HG03354 (cell line): ENCODE data around the gene GPR3.
"Not testable (repeated sequence)": the region's sequence is repeated elsewhere in the genome, so short reads cannot be mapped to it uniquely, and the experiment has no call there.

Source experiments
- ATAC-seq: cut with Tn5 transposase; IDR thresholded peaks from one replicate; pipeline ENCODE4 v1.9.1; 2021; ENCODE audit warnings: mild to moderate bottlenecking; ENCODE audit not compliant: unreplicated experiment, poor library complexity, severe bottlenecking

The GPR3 gene

DNA sequence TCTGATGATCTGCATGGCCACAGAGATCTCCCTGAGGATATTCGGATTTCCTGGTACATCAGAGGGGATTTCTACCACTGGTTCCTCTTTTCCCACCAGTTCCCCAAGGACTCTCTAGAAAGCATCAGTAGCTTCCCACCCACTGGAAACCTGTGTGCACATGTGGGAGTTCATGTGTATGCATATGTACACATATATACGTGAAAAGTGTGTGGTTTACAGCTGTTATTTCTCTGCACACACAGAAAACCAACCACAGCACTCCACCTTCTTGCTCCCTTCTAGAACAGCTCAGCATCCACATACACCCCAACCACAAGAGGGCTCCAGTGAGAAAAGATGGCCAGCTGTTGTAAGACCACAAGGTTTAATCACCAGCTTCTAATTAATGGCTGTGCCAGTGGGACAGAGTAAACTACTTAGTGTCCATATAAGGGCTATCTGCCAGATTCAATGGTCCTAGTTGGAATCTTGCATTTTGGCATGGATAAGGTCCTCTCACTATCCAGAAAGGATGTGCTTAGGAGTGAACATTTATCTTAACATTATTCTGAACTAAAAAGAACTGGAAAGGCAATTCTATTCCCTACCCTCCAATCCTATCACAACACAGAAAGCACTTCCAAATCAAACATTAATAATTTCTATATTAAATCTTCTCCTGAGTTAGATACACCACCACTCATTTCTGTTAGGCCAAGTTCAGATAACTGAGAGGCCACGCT is 24.1 kb downstream of the GPR3 start:
- ATAC-seq, result no peak

DNA sequence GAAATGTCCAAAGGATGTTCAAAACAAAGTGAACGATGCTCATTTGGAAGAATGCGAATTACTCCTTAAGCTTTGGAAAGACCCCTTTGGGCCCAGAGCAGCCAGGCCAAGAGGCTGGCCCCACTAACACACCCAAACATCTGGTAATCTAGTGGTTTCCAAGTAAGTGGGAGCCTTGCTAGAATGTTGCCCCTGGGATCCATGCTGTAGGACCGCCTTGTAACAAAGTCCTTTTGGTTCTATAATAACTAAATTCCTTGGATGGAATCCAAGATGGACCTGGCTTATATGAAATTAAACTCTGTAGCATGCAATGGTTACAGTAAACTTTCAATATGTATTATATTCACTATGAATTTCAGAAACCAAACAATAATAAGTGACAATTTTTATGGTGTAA is 25.3 kb downstream of the GPR3 start:
- no peak for ATAC-seq

DNA sequence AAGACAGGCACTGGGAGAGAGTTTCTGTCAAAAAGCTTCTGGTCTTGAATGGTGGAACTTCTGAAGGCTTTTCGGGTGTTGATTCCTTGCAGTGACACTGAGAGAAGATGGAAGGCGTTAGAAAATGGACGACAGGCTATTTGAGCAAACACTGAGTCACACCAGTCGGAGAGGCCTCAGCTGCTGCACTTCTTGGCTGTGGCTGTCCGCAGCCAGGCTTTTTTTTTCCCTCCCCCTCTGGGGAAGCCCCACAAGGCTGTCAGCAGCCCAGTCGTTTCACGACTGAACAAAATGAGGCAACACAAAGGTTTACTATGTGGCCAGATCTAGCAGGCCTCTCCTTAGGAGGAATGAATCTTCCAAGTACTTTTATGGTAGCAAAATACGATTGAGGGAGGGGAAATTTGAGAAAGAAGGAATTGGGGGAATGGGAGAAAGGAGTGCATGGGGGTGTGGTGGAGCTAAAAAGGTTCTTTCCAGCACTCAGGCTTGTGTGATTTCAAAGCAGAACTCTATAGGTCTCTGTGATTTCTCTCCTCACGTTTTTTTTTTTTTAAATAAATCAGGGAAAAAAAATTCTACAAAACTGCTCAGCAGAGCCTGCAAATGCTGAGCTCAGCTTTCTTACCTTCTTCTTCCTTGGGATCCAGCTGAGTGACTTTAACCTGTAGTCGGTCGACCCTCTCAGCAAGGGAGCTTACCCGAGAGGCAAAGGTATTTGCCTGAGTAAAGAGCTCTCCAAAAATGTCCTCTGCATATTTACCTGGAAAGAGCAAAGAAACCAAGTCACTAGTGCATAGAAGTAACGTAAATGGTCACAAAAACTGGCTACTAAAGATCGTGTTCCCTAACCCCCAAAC is 26.1 kb downstream of the GPR3 start:
- ATAC-seq, result no peak

DNA sequence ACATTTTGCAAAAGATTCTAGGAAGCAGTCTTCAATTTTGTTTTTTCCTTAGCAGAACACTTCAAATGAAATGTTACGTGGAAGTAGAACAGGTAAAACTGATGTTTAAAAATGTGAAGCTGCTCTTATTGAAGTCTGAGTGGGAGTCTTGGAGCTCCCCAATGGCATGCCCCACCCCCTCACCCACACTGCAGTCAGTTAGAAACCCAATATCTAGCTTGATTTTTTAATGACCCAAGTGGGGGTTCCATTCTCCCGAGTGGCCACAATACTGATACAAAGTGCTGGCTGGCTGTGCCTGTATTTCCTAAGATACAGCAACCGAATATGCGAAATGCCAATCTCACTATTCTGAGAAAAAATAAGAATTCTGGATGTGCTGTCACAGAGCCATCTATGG is 31.3 kb downstream of the GPR3 start:
- ATAC-seq, result no peak

DNA sequence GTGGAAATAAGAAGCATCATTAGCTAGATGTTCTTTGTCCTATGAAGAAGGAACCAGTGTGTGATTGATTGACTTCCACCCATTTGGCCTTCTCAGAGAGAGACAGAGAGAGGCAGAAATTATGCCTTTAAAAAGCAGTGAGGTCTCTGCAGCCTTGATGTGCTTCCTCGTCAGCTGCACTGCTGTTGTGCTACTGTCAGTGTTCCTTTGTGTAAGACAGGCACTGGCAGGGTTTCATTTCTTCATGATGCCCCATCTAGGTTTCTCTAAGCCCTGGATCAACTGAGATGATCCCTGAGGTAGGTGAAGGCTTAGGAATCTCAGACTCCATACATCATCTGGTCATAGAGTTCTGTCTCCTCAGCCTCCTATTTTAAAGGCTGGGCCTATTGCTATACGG is 34.9 kb downstream of the GPR3 start:
- no peak for ATAC-seq

DNA sequence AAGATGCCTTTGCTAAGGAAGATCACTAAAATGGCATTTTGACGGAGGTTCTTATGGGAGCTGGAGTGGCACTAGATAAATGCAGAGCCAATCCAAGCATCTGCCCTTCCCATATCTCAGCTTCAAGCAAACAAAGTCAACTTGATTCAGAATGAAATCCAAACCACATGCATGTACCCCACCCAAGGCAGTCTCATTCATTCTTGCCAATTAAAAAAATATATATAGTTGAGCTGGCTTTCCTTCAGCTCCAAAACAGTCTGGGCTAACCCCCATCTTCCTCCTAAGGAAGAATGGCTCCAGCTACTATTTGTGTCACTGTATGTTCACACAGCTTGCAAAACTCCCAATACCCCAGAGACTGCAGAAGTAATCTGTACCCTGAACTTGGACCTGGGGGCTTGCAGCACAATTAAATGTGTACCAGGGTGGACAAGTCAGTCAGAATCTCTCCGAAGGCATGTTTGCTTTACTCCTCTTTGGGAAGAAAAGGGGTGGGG is 35.4 kb downstream of the GPR3 start:
- ATAC-seq, result no peak

DNA sequence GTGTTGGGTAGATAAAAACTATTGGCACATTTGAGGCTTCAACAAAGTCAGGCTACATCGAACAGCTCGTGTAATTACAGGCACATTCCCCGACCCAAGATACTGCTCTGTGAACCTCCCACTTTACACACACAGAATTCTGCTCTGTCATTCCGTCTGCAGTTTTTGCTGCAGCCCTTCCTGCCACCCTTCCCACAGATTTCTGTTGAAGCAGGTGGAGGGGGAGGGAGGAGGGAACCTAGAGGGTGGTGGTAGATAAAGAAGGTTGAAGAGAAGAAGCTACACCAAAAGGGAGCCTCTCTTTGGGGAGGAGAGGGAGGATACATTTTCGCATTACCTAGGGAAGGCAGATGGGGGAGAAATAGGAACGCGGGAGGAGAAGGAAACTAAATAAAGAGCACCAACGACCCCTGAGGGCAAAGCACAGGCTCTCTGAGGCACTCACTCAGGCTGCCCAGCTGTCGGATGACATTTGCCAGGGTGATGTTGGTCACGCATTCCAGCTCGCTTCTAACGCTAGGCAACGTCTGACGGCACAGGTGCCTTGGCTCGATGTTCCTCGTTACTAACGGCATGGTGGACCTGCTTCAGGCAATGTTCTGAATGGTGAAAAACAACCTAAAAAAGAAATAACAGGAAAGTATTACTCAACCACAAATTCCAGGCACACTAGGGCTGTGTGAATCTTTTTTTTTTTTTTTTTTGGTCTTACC is 36.0 kb downstream of the GPR3 start:
- ATAC-seq, result no peak

DNA sequence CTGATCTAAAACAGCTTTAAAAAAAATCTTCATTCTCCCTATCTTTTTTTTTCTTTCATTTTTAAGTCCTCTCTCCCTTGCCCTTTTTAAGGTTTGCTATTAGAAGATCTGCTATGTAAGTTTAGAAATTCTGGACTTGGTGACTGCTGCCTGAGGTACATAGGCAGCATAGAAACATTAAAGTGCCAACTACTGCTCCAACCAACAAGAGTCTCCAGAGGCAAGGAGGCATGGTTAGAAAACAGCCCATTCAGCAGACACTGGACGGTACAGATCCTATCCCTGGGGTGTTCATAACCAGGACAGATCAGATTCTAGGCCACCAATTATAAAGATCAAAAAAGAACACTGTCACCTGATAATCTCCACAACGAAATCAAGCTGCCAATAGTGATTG is 36.6 kb downstream of the GPR3 start:
- ATAC-seq, result no peak

DNA sequence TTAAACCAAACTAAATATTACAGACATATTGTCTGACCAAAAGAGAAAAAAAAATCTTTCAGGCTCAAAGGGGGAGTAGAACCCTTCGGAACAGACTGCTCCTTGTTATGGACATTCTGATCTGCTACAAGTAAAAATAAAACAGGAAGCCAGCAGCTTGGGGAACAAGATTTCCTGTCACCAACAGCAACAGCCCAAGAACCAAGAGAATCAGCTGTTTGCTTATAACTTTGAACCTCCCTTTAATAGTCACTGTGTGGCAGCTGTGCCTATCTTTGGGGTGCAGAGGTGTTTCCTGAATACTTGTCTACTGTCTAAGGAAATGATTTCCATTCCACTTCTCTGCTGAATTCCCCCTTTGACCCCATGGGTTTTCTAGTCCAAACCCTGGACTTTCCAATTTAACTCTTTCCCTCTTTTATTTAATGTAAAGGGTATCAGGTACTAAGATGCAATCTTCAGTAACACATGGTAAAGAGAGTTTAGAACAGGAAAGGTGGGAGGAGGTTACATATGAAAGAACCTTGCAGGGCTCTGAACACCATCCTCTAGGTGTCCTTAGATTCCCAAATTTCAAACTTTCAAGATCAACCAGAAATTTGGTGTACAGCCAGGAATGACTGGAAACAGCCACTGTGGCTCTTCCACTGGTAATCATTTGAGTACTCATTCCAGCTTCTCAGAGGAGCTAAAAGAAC is 38.6 kb downstream of the GPR3 start:
- ATAC-seq, result no peak

DNA sequence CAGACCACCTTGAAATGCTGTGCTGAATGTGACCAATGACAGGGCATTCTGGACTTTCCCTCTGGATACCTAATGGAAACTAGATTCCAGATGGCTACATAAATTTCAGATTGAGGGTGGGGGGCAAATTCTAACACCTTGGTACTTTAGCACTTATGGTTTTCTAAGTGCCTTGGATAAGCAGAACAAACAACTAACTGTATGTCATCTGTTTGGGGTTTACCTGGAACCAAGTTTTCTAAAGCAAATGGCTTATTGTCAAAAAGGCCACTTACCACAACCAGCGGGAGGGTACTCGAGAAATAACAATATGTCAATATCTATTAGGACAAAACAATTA is 39.1 kb downstream of the GPR3 start:
- no peak for ATAC-seq

DNA sequence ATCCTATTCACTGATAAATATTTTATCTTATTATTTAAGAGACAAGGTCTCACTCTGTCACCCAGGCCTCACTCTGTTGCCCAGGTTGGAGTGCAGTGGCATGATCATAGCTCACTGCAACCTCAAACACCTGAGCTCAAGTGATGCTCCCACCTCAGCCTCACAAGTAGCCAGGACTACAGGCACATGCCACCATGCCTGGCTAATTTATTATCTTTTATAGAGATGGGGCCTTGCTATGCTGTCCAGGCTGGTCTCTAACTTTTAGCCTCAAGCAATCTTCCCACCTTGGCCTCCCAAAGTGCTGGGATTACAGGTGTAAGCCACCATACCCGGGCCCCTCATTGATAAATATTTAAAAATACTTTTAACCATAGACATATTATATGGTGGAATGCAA is 40.3 kb downstream of the GPR3 start:
- ATAC-seq, result not testable (repeated sequence)

DNA sequence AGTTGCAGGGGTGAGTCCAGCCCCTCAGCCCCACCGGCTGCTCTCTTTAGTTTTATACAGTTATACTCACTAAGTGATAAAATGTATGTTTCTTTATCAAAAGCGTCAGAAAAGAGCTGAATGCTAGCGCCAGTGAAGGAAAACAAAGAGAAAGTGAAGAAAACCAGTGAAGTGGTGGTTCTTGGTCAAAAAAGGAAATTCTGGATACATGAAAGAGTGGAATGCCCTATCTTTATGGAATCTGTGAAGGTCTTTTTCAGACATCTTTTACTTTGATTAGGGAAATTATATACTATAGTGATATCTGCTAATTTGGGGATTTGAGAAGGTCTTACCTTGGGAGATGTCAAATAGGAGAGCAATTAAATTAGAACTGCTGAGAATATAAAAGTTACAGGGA is 41.3 kb downstream of the GPR3 start:
- ATAC-seq, result no peak

DNA sequence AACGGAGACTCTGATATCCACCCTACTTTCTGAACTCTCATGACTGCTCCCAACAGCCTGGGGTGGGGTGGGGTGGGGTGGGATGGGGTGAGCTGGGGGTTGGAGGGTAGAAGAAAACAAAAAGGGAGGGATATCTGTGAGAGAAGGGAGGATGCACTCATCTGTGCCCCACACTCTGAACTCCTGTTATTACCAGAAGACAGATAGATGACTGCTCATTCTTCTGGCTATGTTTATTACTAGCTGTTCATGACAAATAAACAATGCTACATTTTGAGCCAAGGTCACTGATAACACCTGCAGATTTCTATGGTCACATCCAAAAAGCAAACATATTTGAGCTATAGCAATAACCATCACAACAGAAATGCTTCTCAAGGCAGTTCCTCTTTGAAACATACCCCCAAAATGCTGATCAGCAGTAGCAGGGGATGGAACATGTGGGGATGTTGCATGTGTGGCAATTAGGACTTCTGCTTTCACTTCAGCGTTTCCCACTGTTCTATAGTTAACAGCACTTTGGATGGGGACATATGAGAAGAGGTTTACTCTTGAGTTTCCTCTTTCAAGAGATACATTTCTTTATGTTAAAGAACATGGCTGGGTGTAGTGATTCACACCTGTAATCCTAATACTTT is 43.3 kb downstream of the GPR3 start:
- no peak for ATAC-seq

DNA sequence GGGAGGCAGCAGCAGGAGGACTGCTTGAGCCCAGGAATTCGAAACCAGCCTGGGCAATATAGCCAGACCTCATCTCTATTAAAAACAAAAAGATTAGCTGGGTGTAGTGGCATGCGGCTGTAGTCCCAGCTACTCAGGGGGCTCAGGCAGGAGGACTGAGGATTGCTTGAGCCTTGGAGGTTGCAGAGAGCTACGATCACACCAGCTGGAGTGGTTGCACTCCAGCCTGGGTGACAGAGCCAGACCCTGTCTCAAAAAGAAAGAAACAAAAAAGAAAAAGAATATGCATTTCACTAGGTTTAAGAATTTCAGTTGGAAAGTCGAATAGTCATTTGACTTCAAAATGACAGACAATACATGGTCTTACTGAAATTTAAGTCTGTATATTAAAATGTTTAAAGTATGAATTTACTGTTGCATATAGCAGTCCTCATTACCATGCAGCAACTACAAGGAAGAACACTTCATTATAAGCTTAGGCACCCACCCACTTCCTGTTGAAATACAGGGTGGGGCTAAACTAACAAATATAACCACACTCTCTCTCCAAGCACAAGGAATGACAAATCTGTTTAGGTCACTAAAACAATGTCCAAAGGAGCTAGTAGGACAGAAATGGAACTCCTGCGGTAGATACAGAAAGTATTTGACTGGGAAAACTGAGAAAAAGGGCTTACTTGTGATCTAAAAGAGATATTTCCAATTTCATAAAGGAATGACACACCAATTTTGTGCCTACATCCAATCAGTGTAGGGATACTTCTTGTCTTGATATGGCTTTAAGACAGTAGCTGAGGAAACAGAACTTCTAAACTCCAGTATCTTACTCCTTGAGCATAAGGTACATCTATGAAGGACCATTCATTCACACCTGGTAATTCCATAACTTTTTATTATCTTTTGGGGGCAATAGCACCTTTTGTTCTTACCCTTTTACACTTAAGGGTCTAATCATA is 44.1 kb downstream of the GPR3 start:
- ATAC-seq, result no peak

DNA sequence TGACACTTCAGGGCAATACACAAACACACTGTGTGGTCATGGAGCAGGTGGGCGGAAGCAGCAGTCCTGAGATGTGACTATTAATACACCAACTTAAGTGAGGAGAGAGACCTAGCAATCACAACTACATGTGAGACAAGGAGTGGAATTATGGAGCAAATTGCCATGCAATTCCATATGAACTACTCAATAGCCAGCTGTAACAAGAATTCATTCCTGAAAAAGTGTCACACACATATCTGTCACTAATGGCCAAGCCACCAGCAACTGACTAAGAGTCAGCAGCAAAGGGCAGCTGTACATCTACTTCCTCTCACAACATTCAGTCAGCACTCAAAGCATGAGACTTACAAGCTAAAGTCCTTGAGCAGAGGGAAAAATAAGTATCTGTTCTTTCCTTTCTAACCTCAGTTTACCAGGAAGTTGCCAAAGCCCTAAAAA is 46.2 kb downstream of the GPR3 start:
- ATAC-seq, result no peak

DNA sequence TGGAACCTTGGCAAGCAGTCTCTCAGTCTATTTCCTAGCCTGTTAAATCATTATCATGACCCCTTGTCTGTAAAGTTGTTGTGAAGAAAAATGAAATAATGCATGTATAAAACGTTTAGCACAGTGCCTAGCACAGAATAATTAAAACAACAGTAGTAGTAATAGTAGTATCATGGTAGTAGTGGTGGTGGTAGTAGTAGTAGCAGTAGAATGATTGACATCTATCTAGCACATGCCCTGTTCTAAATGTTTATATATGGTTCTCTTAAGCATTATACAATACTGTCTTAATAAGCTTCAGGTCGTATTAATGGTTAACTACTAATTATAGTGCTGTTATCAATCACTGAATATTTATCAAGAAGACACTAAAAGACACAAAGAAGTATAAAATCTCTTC is 46.7 kb downstream of the GPR3 start:
- no peak for ATAC-seq

DNA sequence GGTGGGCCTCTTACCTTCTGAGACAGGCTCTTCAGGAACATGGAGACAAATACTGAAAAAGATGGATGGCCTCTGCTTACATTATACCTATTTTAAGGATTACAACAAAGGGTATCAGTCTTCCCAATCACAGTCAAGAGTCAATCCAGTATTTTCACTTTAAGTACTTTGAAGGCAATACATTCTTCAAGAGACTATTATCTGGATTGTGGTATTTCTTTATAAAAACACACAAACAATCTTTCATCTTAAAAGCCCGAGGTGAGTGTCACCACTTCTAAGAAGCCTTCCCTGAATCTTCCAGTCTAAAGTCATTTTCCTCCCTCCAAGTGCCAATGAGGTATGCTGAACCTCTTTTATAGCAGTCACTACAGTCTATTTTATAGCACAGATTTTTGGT is 52.2 kb downstream of the GPR3 start:
- no peak for ATAC-seq
